OCI-LY7 (cell line): Measurements from ENCODE around the gene FNBP1.

Experiments used
- CTCF ChIP-seq: fragments of 200-600 bp; sonication (generic); conservative IDR thresholded peaks from 2 replicates; pipeline ENCODE4 v1.5.1; 2014; ENCODE audit warnings: mild to moderate bottlenecking, antibody characterized with exemption, low read length, moderate library complexity, mixed read lengths
- EZH2phosphoT487 ChIP-seq: fragments of 200-600 bp; sonication (generic); IDR thresholded peaks from 2 replicates; pipeline ENCODE4 v1.6.1; 2018; ENCODE audit warnings: low read depth, borderline replicate concordance, mild to moderate bottlenecking, mixed run types, antibody characterized with exemption, low read length, moderate library complexity, mixed read lengths

- TF ChIP-seq CTCF (no peak), EZH2phosphoT487 (no peak)
Measured at GRCh38 chr9:129850821-129851550, 192.0 kb downstream of the FNBP1 start.
